ENCODE data around the gene ZPR1. TPM values are rescaled to one million over a fixed set of nuclear protein-coding genes. Genes with fewer than 3 reads are reported as not detected.

Gene ZPR1
- total and polyA plus RNA-seq, 5 experiments from 2014 or later: 29.5 to 74.4 (median 42.9) TPM

- no peak for ATAC-seq
These were observed 42.5 kb upstream of the ZPR1 start for GRCh38 chr11:116830184-116830912.

DNA sequence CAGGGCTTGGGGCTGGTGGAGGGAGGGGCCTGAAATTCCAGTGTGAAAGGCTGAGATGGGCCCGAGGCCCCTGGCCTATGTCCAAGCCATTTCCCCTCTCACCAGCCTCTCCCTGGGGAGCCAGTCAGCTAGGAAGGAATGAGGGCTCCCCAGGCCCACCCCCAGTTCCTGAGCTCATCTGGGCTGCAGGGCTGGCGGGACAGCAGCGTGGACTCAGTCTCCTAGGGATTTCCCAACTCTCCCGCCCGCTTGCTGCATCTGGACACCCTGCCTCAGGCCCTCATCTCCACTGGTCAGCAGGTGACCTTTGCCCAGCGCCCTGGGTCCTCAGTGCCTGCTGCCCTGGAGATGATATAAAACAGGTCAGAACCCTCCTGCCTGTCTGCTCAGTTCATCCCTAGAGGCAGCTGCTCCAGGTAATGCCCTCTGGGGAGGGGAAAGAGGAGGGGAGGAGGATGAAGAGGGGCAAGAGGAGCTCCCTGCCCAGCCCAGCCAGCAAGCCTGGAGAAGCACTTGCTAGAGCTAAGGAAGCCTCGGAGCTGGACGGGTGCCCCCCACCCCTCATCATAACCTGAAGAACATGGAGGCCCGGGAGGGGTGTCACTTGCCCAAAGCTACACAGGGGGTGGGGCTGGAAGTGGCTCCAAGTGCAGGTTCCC is 41.8 kb upstream of the ZPR1 start, which contains the start of gene APOC3:
Gene APOC3, plus strand, starts transcription at position 383 of the 659 bp plus-strand sequence. CDS start 676 bp downstream, outside the sequence.
- POLR2A ChIA-PET: no interaction called here
- Mint-ChIP-seq H3K4me3 (no peak within 1 kb of the TSS), H3K4me1 (peaks cover under 1 to 4% (median under 1%) of the 10 kb centered on the region in 4 donors), H3K27ac (no peak within 1 kb of the TSS), H3K9me3 (no peaks in the 10 kb centered on the region), H3K27me3 (no peaks in the 10 kb centered on the region), H3K36me3 (no peaks in the 10 kb centered on the region)
- DNase-seq (no peak), ATAC-seq (no peak)

More at GRCh38 chr11:116830184-116830912, 42.5 kb upstream of the ZPR1 start:
- Mint-ChIP-seq H3K36me3 (no peaks in the 10 kb centered on the region), H3K4me3 (no peak overlapping the region), H3K9me3 (no peaks in the 10 kb centered on the region), H3K4me1 (peaks cover 3 to 11% (median 7%) of the 10 kb centered on the region in 4 donors), H3K27ac (no peak overlapping the region), H3K27me3 (no peaks in the 10 kb centered on the region)
- POLR2A ChIA-PET: no interaction called here
- DNase-seq: no peak

- no peak for ATAC-seq
- POLR2A ChIA-PET: no interaction called here
These were observed 41.1 kb upstream of the ZPR1 start for GRCh38 chr11:116828632-116829524.

DNA sequence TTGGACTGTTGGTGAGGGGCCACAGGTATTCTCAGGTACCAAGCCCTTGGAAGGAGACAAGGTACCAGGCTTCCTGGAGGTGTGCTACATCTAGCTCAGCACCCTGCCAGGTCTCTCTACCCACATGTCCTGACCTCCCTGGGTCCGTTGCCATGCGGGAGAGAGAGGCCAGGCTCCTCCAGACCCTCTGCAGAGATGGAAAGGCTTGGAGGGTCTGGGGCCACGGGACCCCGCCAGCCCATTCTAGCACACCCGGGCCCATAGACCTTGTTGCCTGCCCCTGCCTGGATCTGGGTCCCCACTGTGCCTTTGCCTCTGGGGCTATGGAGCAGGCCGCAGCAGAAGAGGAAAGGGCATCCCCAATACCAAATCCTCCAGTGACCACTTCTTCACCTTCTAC is 39.6 kb upstream of the ZPR1 start:
- DNase-seq (no peak), ATAC-seq (no peak)
- H3K4me1 Mint-ChIP-seq: no peaks in the 10 kb centered on the region
- no peaks in the 10 kb centered on the region for H3K27me3 Mint-ChIP-seq
- H3K36me3 Mint-ChIP-seq: no peaks in the 10 kb centered on the region
- H3K9me3 Mint-ChIP-seq: no peaks in the 10 kb centered on the region
- no peak overlapping the region for H3K4me3 Mint-ChIP-seq
- POLR2A ChIA-PET: interaction anchor here (0.5 kb wide), 1 partner anchor 312 kb away, joined by 3 read pairs; no protein-coding TSS in a partner anchor
- no peak overlapping the region for H3K27ac Mint-ChIP-seq

More at GRCh38 chr11:116828632-116829524, 41.1 kb upstream of the ZPR1 start:
- Mint-ChIP-seq H3K9me3 (no peaks in the 10 kb centered on the region), H3K4me3 (no peak overlapping the region), H3K27me3 (no peaks in the 10 kb centered on the region), H3K27ac (peak overlapping the region in 1 of 10 donors; percentile 33), H3K4me1 (no peaks in the 10 kb centered on the region), H3K36me3 (no peaks in the 10 kb centered on the region)
- DNase-seq: no peak

- DNase-seq (no peak), ATAC-seq (no peak)
- POLR2A ChIA-PET: interaction anchor here (0.5 kb wide), 1 partner anchor 312 kb away, joined by 3 read pairs; no protein-coding TSS in a partner anchor
- Mint-ChIP-seq H3K9me3 (no peaks in the 10 kb centered on the region), H3K36me3 (no peaks in the 10 kb centered on the region), H3K27me3 (no peaks in the 10 kb centered on the region), H3K4me1 (no peaks in the 10 kb centered on the region), H3K4me3 (no peak overlapping the region), H3K27ac (no peak overlapping the region)
These were observed 39.1 kb upstream of the ZPR1 start for GRCh38 chr11:116826751-116827431.

- no peak for ATAC-seq
- no peaks in the 10 kb centered on the region for H3K36me3 Mint-ChIP-seq
- no peak for DNase-seq
- no peaks in the 10 kb centered on the region for H3K4me1 Mint-ChIP-seq
- H3K4me3 Mint-ChIP-seq: no peak overlapping the region
- POLR2A ChIA-PET: no interaction called here
- no peak overlapping the region for H3K27ac Mint-ChIP-seq
- H3K9me3 Mint-ChIP-seq: no peaks in the 10 kb centered on the region
- H3K27me3 Mint-ChIP-seq: no peaks in the 10 kb centered on the region
These were observed 38.3 kb upstream of the ZPR1 start for GRCh38 chr11:116825854-116826750.

DNA sequence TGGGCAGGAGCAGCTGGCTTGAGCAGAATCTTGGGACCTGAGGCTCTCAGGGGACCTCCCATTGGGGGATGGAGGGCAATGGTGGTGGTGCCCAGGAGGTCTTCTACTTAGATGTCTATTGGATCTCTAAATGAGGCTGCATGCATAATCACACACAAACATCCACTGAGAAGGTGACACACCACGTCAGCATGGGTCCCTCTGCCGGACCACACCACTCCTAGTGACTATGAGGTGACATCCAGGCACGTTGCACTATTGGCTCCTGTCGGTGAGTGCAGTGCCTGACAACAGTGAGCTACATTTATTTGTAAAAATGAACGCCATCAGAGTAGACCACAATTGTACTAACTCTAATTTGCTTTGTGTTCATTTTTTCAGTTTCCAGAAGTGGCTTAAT is 37.6 kb upstream of the ZPR1 start:
- POLR2A ChIA-PET: no interaction called here
- no peaks in the 10 kb centered on the region for H3K9me3 Mint-ChIP-seq
- no peak overlapping the region for H3K4me3 Mint-ChIP-seq
- ATAC-seq (no peak), DNase-seq (no peak)
- no peak overlapping the region for H3K27ac Mint-ChIP-seq
- no peaks in the 10 kb centered on the region for H3K4me1 Mint-ChIP-seq
- H3K36me3 Mint-ChIP-seq: no peaks in the 10 kb centered on the region
- no peaks in the 10 kb centered on the region for H3K27me3 Mint-ChIP-seq

DNA sequence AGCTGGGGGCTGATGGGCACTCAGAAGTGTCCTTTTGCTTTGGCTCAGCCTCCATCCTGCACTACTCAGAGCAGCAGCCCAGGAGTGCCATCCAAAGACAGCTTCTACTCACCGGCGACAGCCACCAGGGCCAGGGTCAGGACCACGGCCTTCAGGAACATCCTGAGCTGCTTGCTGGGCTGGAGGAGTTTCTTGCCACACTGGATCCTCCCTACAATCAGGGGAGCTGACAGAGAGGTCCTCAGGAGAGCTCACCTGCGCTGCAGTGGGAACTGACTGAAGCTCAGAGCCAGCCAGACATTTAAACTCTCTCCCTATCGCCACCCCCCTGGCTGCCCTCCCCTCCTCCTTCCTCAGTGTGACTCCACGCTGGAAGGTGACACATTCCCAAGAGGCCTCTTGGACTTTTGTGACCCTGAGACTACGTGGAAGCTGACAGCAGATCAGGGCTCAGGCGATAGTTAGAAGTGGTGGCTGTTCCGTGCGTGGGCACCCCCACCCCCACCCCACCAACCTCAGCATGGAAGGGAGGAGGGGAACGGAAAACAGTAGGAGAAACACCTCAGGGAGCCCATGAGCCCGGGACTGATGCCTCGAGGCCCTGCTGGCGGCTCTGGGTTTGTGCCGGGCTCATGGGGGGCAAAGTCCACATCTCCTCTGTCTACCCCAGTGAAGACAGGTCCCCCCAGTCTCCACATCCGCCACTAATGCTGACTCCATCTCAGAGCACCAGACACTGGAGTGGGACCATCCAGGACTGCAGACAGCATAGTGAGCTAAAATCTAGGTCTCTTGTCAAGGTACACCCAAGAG is 35.4 kb upstream of the ZPR1 start, which contains the start of gene APOA4:
Gene APOA4, minus strand, starts transcription at position 274 of the 813 bp plus-strand sequence. Its CDS starts 113 bp downstream, at position 161.
- Mint-ChIP-seq H3K27me3 (no peaks in the 10 kb centered on the region), H3K4me3 (no peak within 1 kb of the TSS), H3K4me1 (no peaks in the 10 kb centered on the region), H3K9me3 (no peaks in the 10 kb centered on the region), H3K27ac (peak within 1 kb of the TSS in 1 of 10 donors; percentile 54), H3K36me3 (no peaks in the 10 kb centered on the region)
- DNase-seq (no peak), ATAC-seq (no peak)
- POLR2A ChIA-PET: interaction anchor here (0.9 to 1.4 kb wide), 2 partner anchors 30 to 36 kb away, joined by 5 read pairs; partner anchors contain the start of gene ZPR1

- Mint-ChIP-seq H3K27ac (peak overlapping the region in 1 of 10 donors; percentile 54), H3K36me3 (no peaks in the 10 kb centered on the region), H3K4me3 (no peak overlapping the region), H3K27me3 (no peaks in the 10 kb centered on the region), H3K9me3 (no peaks in the 10 kb centered on the region), H3K4me1 (no peaks in the 10 kb centered on the region)
- POLR2A ChIA-PET: interaction anchor here (0.9 to 1.4 kb wide), 2 partner anchors 31 to 35 kb away, joined by 5 read pairs; partner anchors contain the start of gene ZPR1
- peak in 1 of 10 donors; percentile 5 for DNase-seq
- ATAC-seq: no peak
These were observed 34.8 kb upstream of the ZPR1 start for GRCh38 chr11:116822575-116822974.

- no peaks in the 10 kb centered on the region for H3K4me1 Mint-ChIP-seq
- H3K9me3 Mint-ChIP-seq: no peaks in the 10 kb centered on the region
- no peaks in the 10 kb centered on the region for H3K36me3 Mint-ChIP-seq
- H3K27ac Mint-ChIP-seq: no peak overlapping the region
- POLR2A ChIA-PET: no interaction called here
- DNase-seq (no peak), ATAC-seq (no peak)
- H3K4me3 Mint-ChIP-seq: no peak overlapping the region
- no peaks in the 10 kb centered on the region for H3K27me3 Mint-ChIP-seq
These were observed 33.5 kb upstream of the ZPR1 start for GRCh38 chr11:116821050-116821918.

Data from naive thymus-derived CD8-positive, alpha-beta T cell (primary cell).